HL-60 (cell line): ENCODE measurements around the gene SPTB.
A peak's percentile ranks its signal among the peaks of the same experiment; 100 is the strongest.

Source experiments
- DNase-seq, 2 experiments: peaks; one replicate each; pipeline ENCODE4 v3.0.0-alpha.2; 2010 to 2020; ENCODE audit warnings: low read depth in 1 of 2, low spot score in 1 of 2
- H3K27ac ChIP-seq: fragments of 250-450 bp; sonication (Bioruptor Pico); replicated peaks from 2 replicates; pipeline ENCODE4 v1.5.1; 2020; ENCODE audit warnings: mild to moderate bottlenecking, moderate library complexity
- H3K27me3 ChIP-seq: fragments of 250-450 bp; sonication (Bioruptor Pico); 2 replicates; pipeline ENCODE4 v1.5.1; 2021; ENCODE audit warnings: mild to moderate bottlenecking, moderate library complexity; ENCODE audit not compliant: insufficient read depth, poor library complexity, severe bottlenecking
- H3K4me3 ChIP-seq: replicated peaks from 2 replicates; pipeline ENCODE4 v1.5.1; 2011; ENCODE audit warnings: mild to moderate bottlenecking, control low read depth, low read length; ENCODE audit not compliant: insufficient read depth
- CTCF ChIP-seq: IDR thresholded peaks from one replicate; pipeline ENCODE4 v1.5.1; 2011; ENCODE audit warnings: low read length, control low read depth, inconsistent platforms; ENCODE audit not compliant: insufficient read depth
- GABPA ChIP-seq: IDR thresholded peaks from 2 replicates; pipeline ENCODE4 v1.6.1; 2012; ENCODE audit warnings: low read depth
- POLR2AphosphoS5 ChIP-seq: IDR thresholded peaks from 2 replicates; pipeline ENCODE4 v1.6.1; 2012; ENCODE audit warnings: low read depth
- REST ChIP-seq: IDR thresholded peaks from 2 replicates; pipeline ENCODE4 v1.6.1; 2012; ENCODE audit warnings: low read depth; ENCODE audit not compliant: insufficient replicate concordance
- SPI1 ChIP-seq: IDR thresholded peaks from 2 replicates; pipeline ENCODE4 v1.6.1; 2012; ENCODE audit warnings: low read depth, mild to moderate bottlenecking, borderline replicate concordance

The SPTB gene

GRCh38 chr14:64878837-64879634 lies 671 bp downstream of the SPTB start:
- Histone ChIP-seq H3K4me3 (peak overlapping the region; percentile 40), H3K27ac (no peak overlapping the region), H3K27me3 (peaks cover 3% of the 10 kb centered on the region)
- no peak for DNase-seq
- TF ChIP-seq POLR2AphosphoS5 (no peak), REST (no peak), SPI1 (no peak), CTCF (no peak), GABPA (no peak)

- Histone ChIP-seq H3K4me3 (no peak overlapping the region), H3K27ac (no peak overlapping the region), H3K27me3 (peaks cover 3% of the 10 kb centered on the region)
- no peak for TF ChIP-seq GABPA
- TF ChIP-seq REST, result no peak
- no peak for TF ChIP-seq CTCF
- no peak for TF ChIP-seq SPI1
- no peak for DNase-seq
These were observed 1.9 kb downstream of the SPTB start for GRCh38 chr14:64877846-64878245.

GRCh38 chr14:64875350-64875749 lies 4.4 kb downstream of the SPTB start:
- no peak for DNase-seq
- TF ChIP-seq SPI1 (no peak), CTCF (no peak), REST (no peak), POLR2AphosphoS5 (no peak), GABPA (no peak)
- Histone ChIP-seq H3K27me3 (peaks cover 3% of the 10 kb centered on the region), H3K4me3 (no peak overlapping the region), H3K27ac (no peak overlapping the region)
